OCI-LY7 (cell line): ENCODE results near the gene TOP3A.

Experiments used
- EZH2phosphoT487 ChIP-seq: fragments of 200-600 bp; sonication (generic); IDR thresholded peaks from 2 replicates; pipeline ENCODE4 v1.6.1; 2018; ENCODE audit warnings: low read depth, borderline replicate concordance, mild to moderate bottlenecking, mixed run types, antibody characterized with exemption, low read length, moderate library complexity, mixed read lengths
- TF ChIP-seq, protein P1 (sequence below): fragments of 200-600 bp; sonication (generic); conservative IDR thresholded peaks from 2 replicates; pipeline ENCODE4 v1.5.1; 2014; ENCODE audit warnings: mild to moderate bottlenecking, antibody characterized with exemption, low read length, moderate library complexity, mixed read lengths

DNA sequence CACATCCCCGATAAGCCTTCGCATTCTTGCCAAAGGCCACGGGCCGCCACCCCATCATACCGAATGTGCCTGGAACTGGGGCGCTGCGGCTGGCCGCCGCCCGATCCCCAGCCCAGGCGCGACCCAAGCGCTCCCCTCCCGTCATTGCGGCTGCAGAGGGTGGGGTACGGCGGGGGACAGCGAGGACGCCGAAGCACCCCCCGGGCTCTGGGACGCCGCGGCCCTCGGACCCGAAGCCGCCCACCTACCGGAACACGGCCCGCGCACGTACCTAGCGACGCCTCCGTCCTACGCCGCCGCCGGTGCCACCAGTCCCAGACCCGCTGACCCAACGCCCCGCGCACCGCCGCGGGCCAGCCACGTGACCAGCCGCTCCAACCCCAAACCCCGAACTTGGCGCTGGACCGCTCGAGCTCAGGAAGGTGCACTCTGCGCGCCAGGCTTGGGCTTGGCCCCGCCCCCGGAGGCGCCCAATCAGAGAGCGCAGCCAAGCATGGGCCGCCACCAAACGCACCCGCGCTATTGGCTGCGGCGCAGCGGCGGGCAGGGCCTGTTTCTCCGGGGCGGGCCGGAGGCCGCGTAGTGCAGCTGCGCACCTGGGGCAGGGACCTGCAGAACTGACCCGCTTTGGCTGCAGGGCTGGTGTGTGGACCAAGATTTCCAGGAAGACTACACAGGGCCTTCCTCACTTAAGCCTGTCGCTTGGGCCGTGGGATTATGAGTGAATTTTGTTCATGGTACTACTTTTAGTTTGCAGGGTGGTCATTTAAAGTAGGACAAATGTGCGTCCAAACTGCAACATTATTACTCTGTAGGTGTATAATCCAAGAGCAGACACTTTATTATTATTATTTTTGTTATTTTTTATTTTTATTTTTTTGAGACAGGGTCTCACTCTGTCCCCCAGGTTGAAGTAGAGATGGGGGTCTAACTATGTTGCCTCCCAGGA is 48.6 kb upstream of the TOP3A start, which contains the start of gene SHMT1:
- no peak for TF ChIP-seq EZH2phosphoT487
- TF ChIP-seq, protein P1, sequence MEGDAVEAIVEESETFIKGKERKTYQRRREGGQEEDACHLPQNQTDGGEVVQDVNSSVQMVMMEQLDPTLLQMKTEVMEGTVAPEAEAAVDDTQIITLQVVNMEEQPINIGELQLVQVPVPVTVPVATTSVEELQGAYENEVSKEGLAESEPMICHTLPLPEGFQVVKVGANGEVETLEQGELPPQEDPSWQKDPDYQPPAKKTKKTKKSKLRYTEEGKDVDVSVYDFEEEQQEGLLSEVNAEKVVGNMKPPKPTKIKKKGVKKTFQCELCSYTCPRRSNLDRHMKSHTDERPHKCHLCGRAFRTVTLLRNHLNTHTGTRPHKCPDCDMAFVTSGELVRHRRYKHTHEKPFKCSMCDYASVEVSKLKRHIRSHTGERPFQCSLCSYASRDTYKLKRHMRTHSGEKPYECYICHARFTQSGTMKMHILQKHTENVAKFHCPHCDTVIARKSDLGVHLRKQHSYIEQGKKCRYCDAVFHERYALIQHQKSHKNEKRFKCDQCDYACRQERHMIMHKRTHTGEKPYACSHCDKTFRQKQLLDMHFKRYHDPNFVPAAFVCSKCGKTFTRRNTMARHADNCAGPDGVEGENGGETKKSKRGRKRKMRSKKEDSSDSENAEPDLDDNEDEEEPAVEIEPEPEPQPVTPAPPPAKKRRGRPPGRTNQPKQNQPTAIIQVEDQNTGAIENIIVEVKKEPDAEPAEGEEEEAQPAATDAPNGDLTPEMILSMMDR = no peak
